22Rv1 (cell line): Measurements from ENCODE around the gene EGFL8.

Source experiments
- H3K27ac ChIP-seq: fragments of 450-650 bp; 2 replicates; pipeline ENCODE4 v1.5.1; 2017
- ZFX ChIP-seq: fragments of 450-650 bp; IDR thresholded peaks from 2 replicates; pipeline ENCODE4 v1.6.1; 2017; ENCODE audit warnings: antibody characterized with exemption, borderline replicate concordance
- TF ChIP-seq, protein P1 (sequence below): fragments of 450-650 bp; IDR thresholded peaks from 2 replicates; pipeline ENCODE4 v1.5.1; 2017; ENCODE audit warnings: mild to moderate bottlenecking

Gene EGFL8

DNA sequence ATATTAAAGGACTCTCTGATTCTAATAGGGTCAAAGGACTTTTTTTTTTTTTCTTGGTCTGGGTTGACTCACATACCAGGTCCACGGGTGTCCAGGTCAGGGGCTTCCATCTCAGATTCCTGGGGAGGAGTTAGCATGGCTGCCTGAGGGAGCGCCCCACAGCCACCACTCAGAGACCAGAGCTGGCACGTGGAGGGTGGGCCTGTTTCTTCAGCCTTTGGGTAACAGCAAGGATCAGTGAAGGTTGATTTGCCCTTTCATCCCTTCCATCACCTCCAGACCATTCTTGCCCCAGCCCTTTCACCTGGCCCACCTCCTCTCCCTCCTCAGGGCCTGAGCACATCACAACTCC, 33.9 kb downstream of the EGFL8 start:
- TF ChIP-seq ZFX: no peak
- TF ChIP-seq, protein P1, sequence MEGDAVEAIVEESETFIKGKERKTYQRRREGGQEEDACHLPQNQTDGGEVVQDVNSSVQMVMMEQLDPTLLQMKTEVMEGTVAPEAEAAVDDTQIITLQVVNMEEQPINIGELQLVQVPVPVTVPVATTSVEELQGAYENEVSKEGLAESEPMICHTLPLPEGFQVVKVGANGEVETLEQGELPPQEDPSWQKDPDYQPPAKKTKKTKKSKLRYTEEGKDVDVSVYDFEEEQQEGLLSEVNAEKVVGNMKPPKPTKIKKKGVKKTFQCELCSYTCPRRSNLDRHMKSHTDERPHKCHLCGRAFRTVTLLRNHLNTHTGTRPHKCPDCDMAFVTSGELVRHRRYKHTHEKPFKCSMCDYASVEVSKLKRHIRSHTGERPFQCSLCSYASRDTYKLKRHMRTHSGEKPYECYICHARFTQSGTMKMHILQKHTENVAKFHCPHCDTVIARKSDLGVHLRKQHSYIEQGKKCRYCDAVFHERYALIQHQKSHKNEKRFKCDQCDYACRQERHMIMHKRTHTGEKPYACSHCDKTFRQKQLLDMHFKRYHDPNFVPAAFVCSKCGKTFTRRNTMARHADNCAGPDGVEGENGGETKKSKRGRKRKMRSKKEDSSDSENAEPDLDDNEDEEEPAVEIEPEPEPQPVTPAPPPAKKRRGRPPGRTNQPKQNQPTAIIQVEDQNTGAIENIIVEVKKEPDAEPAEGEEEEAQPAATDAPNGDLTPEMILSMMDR: no peak
- no peak overlapping the region for H3K27ac ChIP-seq

DNA sequence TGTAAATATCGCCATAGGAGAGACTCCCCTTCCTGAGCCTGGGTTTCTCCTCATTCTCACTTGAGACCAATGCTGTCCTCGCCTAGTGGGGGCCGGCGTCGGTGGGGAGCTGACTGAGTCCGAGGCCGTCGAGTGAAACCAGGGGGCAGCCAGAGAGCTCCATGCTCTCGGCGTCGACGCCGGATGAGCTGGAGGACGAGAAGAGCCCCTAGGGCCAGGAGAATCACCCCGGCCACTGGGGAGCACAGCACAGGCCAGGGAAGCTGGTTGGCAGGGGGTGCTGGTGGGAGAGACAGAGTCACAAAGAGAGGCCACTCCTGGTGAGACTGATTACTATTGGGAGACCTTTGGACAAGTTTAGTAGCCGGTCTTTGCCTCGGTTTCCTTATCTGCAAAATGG, 34.5 kb downstream of the EGFL8 start:
- no peak overlapping the region for H3K27ac ChIP-seq
- TF ChIP-seq, protein P1: no peak
- TF ChIP-seq ZFX: no peak

GRCh38 chr6:32200711-32201475, 36.5 kb downstream of the EGFL8 start:
- no peak for TF ChIP-seq ZFX
- TF ChIP-seq, protein P1: no peak
- no peak overlapping the region for H3K27ac ChIP-seq

- TF ChIP-seq, protein P1: no peak
- TF ChIP-seq ZFX: no peak
- H3K27ac ChIP-seq: no peak overlapping the region
These were observed 37.8 kb downstream of the EGFL8 start for GRCh38 chr6:32202186-32202585.

- TF ChIP-seq, protein P1: no peak
- no peak for TF ChIP-seq ZFX
- no peak overlapping the region for H3K27ac ChIP-seq
These were observed 39.3 kb downstream of the EGFL8 start for GRCh38 chr6:32203426-32204267.

DNA sequence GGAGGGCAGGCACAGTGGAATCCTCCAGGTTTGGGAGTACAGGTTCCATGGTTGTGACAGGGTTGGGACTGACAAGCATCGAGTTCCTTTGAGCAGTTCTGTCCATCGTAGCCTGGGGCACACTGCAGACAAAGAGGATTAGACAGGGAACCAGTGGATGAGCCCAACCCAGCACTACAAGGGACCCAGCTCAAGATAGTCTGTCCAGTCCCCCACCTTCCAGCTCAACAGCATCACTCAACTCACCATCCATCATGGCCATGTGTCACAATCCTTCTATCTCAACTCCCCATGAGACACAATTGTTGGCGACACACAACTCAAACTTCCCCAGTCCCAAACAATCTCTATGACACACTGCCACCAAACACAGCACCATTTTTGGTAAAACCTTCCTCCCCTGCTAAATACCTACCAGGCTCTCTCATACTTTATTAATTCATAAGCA, 39.9 kb downstream of the EGFL8 start:
- H3K27ac ChIP-seq: no peak overlapping the region
- TF ChIP-seq, protein P1: no peak
- no peak for TF ChIP-seq ZFX

GRCh38 chr6:32208996-32209395, 44.6 kb downstream of the EGFL8 start:
- TF ChIP-seq, protein P1: no peak
- no peak for TF ChIP-seq ZFX
- no peak overlapping the region for H3K27ac ChIP-seq
